Measurements from ENCODE around the gene C5AR2.
"Not testable (repeated sequence)": the region's sequence is repeated elsewhere in the genome, so short reads cannot be mapped to it uniquely, and the experiment has no call there.

The C5AR2 gene

GRCh38 chr19:47331931-47332547 lies at the start of gene C5AR2:
TSS of gene C5AR2 (plus strand) at chr19:47332175. CDS start at chr19:47340800, 8,625 bp downstream.
- no peak for DNase-seq (ENCODE audit: low read depth)

DNA sequence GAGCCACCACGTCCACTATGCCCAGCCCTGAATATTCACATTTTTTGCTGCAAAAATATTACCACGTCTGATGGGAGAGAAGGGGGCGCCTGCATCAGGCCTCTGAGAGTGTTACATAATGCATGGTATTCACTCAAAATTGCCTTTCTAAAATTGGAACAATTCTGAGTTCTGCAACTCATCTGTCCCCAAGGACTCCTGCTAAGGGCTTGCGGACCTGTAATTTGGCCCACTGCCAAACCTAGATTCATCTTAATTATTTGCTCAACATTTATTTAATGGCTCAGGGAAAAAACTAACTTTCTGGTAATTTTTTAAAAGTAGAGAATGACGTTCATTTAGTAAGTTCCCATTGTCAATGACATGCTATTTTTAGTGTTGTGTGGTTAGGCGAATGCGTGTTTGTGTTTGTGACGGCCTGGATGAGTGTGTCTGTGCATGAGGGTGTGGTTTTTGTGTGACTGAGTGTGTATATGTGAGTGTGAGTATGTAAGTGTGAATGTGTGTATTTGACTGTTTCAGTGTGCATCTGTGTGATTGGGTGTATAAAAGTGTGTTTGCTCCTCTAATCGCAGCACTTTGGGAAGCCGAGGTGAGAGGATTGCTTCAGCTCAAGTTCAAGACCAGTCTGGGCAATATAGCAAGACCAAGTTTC lies 48.4 kb upstream of the C5AR2 start:
- no peak for DNase-seq (ENCODE audit: low read depth)

- DNase-seq (ENCODE audit: low read depth) = peak; percentile 49
These were observed 47.6 kb upstream of the C5AR2 start for GRCh38 chr19:47284324-47284899.

DNA sequence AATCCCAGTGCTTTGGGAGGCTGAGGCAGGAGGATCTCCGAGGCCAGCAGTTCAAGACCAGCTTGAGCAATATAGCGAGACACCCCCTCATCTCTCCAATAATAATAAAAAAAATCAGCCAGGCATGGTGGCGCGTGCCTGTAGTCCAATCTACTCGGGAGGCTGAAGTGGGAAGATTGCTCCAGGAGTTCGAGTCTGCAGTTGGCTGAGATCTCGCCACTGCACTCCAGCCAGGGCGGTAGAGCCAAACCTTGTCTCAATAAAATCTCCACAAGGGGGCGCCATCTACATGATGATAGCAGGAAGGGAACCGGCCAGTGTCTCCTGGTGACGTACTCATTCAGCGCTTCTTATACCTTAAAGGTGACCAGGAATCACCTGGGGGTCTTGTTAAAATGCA lies 35.9 kb upstream of the C5AR2 start:
- peak; percentile 71 for DNase-seq (ENCODE audit: low read depth)

DNA sequence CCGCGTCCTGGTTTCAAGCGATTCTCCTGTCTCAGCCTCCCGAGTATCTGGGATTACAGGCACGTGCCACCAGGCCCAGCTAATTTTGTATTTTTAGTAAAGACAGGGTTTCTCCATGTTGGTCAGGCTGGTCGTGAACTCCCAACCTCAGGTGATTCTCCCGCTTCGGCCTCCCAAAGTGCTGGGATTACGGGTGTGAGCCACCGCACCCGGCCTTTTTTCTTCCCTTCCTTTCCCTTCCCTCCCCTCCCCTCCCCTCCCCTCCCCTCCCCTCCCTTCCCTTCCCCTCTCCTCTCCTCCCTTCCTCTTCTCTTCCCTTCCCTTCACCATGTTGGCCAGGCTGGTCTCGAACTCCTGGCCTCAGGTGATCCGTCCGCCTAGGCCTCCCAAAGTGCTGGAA lies 31.1 kb upstream of the C5AR2 start:
- DNase-seq (ENCODE audit: low read depth) = not testable (repeated sequence)

DNA sequence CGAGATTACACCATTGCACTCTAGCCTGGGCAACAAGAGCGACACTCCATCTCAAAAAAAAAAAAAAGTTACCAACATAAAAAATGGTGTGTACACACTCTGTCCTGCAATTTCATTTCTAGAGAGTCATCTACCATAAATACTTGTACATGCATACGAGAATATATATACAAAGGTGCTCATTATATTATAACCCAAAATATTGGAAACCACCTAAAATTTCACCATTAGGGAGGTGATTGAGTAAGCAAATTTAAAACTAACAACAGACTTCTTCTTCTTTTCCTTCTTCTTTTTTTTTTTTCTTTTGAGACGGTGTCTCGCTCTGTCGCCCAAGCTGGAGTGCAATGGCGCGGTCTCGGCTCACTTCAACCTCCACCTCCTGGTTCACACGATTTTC lies 29.7 kb upstream of the C5AR2 start:
- DNase-seq (ENCODE audit: low read depth) = no peak

DNA sequence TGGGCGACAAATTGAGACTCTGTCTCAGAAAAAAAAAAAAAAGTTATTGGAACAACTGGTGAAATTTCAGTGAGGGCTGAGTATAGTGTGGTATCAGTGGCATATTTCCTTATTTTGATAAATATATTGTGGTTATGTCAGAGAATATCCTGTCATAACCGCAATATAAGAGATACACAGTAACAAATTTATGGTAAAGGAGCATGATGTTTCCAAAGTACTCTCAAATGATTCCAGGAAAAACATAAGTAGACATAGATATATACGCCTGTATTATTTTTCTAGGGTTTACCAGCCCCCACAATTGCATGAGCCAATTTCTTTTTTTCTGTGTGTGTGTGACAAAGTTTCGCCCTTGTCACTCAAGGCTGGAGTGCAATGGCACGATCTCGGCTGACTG lies 28.0 kb upstream of the C5AR2 start:
- DNase-seq (ENCODE audit: low read depth) = no peak

DNA sequence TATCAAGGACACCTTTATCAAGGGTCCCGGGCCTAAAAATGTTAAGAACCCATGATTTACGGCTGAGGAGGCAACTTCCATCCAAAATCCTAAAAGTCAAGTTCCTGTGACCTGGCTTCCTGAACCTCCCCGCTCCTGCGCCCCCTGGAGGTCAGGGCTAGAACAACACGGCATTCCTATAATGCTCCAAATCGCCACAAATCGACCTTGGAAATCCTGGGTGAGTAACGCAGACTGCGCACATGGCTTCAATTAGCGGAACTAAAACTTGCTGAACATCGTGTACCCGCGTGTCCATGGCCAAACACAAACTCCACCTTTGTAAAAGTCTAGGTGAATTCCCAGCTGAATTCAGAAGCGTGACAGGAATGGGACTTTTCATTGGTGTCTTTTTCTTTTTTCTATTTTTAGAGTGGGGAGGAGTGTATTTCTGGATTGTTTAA lies 26.6 kb upstream of the C5AR2 start:
- peak; percentile 13 for DNase-seq (ENCODE audit: low read depth)

GRCh38 chr19:47306303-47306702 lies 25.7 kb upstream of the C5AR2 start:
- no peak for DNase-seq (ENCODE audit: low read depth)

DNA sequence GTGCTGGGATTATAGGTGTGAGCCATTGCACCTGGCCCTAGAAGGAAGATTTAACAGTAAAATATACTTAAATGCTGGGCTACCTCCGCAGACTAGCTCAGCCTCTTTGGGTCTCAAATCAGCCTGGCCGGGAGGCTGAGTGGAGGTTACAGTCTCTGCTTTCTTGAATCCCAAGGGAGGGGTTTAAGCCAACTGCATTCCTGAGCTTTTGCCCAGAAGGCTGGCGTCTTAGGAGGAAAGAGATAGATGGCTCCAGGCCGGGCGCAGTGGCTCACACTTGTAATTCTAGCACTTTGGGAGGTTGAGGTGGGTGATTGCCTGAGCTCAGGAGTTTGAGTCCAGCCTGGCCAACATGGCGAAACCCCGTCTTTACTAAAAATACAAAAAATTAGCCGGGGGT lies 22.9 kb upstream of the C5AR2 start:
- DNase-seq (ENCODE audit: low read depth) = no peak

- DNase-seq (ENCODE audit: low read depth) = no peak
These were observed 22.4 kb upstream of the C5AR2 start, which contains the start of gene C5AR1 for GRCh38 chr19:47309608-47310007. TSS of gene C5AR1 (plus strand) at chr19:47309861. CDS start at chr19:47309896, 35 bp downstream.

GRCh38 chr19:47310323-47310722 lies 21.7 kb upstream of the C5AR2 start:
- DNase-seq (ENCODE audit: low read depth) = no peak

DNA sequence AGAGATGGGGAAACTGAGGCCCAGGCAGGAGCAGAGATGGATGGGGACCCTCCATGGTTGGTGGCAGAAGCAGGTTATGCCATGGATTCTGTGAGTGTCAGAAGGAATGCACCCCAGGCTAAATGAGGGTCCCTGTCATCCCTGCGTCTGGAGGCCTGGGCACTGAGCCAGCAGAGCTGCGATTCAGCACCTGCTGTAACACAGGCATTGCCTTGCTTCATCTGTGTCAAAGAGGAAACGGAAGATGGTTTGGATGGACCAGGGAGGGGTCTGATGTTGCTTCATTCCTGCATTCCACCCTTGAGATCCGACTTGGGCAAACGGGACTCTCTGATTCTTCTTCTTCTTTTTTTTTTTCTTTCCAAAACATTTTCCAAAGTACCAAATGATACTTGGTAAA lies 21.2 kb upstream of the C5AR2 start:
- DNase-seq (ENCODE audit: low read depth) = no peak

GRCh38 chr19:47312366-47313006 lies 19.5 kb upstream of the C5AR2 start:
- no peak for DNase-seq (ENCODE audit: low read depth)

GRCh38 chr19:47313754-47314295 lies 18.1 kb upstream of the C5AR2 start:
- no peak for DNase-seq (ENCODE audit: low read depth)

DNA sequence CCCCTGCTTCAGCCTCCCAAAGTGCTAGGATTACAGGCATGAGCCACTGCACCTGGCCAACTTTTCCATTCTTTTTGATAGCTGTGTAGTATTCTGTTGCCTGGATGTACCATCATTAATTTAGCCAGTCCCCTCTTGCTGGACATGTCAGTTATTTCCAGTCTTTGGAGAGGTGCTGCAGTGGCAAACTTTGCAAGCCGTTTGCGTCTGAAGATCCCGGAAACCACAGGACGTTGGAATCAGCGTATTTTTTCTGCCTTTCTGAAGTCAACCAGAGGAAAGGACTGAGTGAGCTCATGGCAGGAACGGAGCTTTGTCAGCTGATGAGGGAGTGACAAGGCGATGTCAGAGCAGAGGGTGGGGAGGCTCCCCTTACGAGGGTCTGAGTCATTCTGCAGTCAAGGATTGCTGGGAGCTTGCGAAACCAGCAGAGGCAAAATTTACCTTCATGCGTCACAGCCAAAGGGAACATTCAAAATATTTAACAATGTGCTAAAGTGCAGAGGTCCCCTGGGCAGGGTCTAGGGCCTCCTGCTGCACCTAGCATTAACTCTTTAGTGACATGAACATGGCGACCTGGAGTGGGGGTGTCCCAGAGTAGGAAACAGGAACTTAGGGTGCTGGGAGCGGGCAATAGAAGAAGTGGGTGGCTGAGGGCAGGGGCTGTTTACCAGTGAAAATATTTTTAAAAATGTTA lies 16.7 kb upstream of the C5AR2 start:
- DNase-seq (ENCODE audit: low read depth) = no peak

GRCh38 chr19:47316513-47316912 lies 15.5 kb upstream of the C5AR2 start:
- DNase-seq (ENCODE audit: low read depth) = no peak

DNA sequence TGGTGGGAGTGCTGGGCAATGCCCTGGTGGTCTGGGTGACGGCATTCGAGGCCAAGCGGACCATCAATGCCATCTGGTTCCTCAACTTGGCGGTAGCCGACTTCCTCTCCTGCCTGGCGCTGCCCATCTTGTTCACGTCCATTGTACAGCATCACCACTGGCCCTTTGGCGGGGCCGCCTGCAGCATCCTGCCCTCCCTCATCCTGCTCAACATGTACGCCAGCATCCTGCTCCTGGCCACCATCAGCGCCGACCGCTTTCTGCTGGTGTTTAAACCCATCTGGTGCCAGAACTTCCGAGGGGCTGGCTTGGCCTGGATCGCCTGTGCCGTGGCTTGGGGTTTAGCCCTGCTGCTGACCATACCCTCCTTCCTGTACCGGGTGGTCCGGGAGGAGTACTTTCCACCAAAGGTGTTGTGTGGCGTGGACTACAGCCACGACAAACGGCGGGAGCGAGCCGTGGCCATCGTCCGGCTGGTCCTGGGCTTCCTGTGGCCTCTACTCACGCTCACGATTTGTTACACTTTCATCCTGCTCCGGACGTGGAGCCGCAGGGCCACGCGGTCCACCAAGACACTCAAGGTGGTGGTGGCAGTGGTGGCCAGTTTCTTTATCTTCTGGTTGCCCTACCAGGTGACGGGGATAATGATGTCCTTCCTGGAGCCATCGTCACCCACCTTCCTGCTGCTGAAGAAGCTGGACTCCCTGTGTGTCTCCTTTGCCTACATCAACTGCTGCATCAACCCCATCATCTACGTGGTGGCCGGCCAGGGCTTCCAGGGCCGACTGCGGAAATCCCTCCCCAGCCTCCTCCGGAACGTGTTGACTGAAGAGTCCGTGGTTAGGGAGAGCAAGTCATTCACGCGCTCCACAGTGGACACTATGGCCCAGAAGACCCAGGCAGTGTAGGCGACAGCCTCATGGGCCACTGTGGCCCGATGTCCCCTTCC lies 11.8 kb upstream of the C5AR2 start:
- DNase-seq (ENCODE audit: low read depth) = no peak

DNA sequence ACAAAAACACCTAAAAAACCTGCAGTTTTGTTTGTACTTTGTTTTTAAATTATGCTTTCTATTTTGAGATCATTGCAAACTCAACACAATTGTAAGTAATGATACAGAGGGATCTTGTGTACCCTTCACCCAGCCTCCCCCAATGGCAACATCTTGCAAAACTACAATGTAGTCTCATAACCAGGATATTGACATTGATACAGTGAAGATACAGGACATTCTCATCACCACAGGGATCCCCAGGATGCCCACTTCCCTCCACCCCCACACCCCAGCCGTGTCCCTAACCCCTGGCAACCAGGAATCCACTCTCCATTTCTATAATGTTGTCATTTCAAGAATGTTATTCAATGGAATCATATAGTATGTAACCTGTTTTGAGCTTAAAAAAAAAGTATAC lies 10.3 kb upstream of the C5AR2 start:
- DNase-seq (ENCODE audit: low read depth) = no peak

- no peak for DNase-seq (ENCODE audit: low read depth)
These were observed 9.9 kb upstream of the C5AR2 start for GRCh38 chr19:47322058-47322457.

GRCh38 chr19:47323409-47323808 lies 8.6 kb upstream of the C5AR2 start:
- no peak for DNase-seq (ENCODE audit: low read depth)

Data from activated gamma-delta T cell treated with anti-CD3 and anti-CD28 coated beads, Interleukin-2, amount 50 U/mL, for 16 hours (primary cell).